ENCODE measurements around the gene CTNNB1. TPM values are rescaled to one million over a fixed set of nuclear protein-coding genes. Genes with fewer than 3 reads are reported as not detected.
A peak's percentile ranks its signal among the peaks of the same experiment; 100 is the strongest.

CTNNB1 gene
- polyA plus RNA-seq, 3 donors from 2014 or later: 35.4 to 85.5 (median 70.4) TPM

- Mint-ChIP-seq H3K4me3 (peak overlapping the region; percentile 88 to 90 (median 90)), H3K27ac (peak overlapping the region; percentile 64 to 90 (median 79)), H3K27me3 (ENCODE audit: low read depth in 3 of 3) (peaks cover 5 to 16% (median 14%) of the 10 kb centered on the region in 3 donors), H3K9me3 (no peaks in the 10 kb centered on the region), H3K36me3 (no peaks in the 10 kb centered on the region), H3K4me1 (peaks cover 38 to 43% of the 10 kb centered on the region in 2 donors)
- no peak for DNase-seq
Measured at GRCh38 chr3:41198526-41198925, 779 bp upstream of the CTNNB1 start.

GRCh38 chr3:41199866-41200668, 762 bp downstream of the CTNNB1 start:
- no peaks in the 10 kb centered on the region for H3K9me3 Mint-ChIP-seq
- H3K4me3 Mint-ChIP-seq: peak overlapping the region; percentile 88 to 98 (median 96)
- H3K27me3 Mint-ChIP-seq (ENCODE audit: low read depth in 3 of 3): peaks cover 5 to 16% (median 14%) of the 10 kb centered on the region in 3 donors
- H3K36me3 Mint-ChIP-seq: no peaks in the 10 kb centered on the region
- peaks cover 53 to 59% of the 10 kb centered on the region in 2 donors for H3K4me1 Mint-ChIP-seq
- DNase-seq: peak; percentile 37 to 42 (median 38)
- peak overlapping the region; percentile 86 to 95 (median 91) for H3K27ac Mint-ChIP-seq

GRCh38 chr3:41200669-41201021, 1.3 kb downstream of the CTNNB1 start:
- peak; percentile 31 to 37 (median 35) for DNase-seq
- no peaks in the 10 kb centered on the region for H3K9me3 Mint-ChIP-seq
- peaks cover 58 to 63% of the 10 kb centered on the region in 2 donors for H3K4me1 Mint-ChIP-seq
- peak overlapping the region; percentile 86 to 95 (median 91) for H3K27ac Mint-ChIP-seq
- H3K36me3 Mint-ChIP-seq: no peaks in the 10 kb centered on the region
- H3K4me3 Mint-ChIP-seq: peak overlapping the region; percentile 88 to 98 (median 96)
- H3K27me3 Mint-ChIP-seq (ENCODE audit: low read depth in 3 of 3): peaks cover 5 to 16% (median 14%) of the 10 kb centered on the region in 3 donors

GRCh38 chr3:41202075-41202833, 2.9 kb downstream of the CTNNB1 start:
- H3K27ac Mint-ChIP-seq: peak overlapping the region in 5 of 6 donors; percentile 17 to 86 (median 29)
- H3K4me1 Mint-ChIP-seq: peaks cover 72 to 79% of the 10 kb centered on the region in 2 donors
- no peaks in the 10 kb centered on the region for H3K36me3 Mint-ChIP-seq
- DNase-seq: no peak
- no peaks in the 10 kb centered on the region for H3K9me3 Mint-ChIP-seq
- peaks cover 5 to 16% (median 14%) of the 10 kb centered on the region in 3 donors for H3K27me3 Mint-ChIP-seq (ENCODE audit: low read depth in 3 of 3)
- peak overlapping the region; percentile 75 to 98 (median 94) for H3K4me3 Mint-ChIP-seq

DNA sequence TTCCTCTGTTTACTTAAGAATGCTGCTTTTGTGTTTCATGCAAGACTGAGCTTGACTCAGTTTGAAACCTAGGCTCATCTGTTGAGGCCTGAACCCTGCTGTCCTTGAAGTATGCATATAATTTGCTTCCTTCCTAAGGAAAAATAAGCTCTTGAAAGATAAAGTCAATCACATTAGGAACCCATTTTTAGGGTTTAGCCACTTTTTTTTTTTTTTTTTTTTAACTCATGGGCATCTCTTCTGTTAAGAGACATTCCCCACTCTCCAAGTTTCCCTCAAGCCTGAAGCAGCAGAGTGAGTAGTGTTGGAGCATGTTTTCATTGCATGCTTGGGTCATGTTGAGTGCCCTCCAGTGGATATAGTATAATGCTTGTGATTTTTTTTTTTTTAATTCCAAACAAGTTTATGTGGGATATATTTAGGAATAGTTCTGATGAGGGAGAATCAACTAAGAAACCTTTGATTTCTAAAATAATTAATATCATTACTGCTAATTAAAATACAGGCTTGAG, 3.6 kb downstream of the CTNNB1 start:
- peaks cover 79 to 86% of the 10 kb centered on the region in 2 donors for H3K4me1 Mint-ChIP-seq
- peak overlapping the region in 3 of 6 donors; percentile 17 to 86 (median 21) for H3K27ac Mint-ChIP-seq
- H3K27me3 Mint-ChIP-seq (ENCODE audit: low read depth in 3 of 3): peaks cover 5 to 16% (median 14%) of the 10 kb centered on the region in 3 donors
- peak overlapping the region in 4 of 5 donors; percentile 75 to 98 (median 92) for H3K4me3 Mint-ChIP-seq
- no peak for DNase-seq
- no peaks in the 10 kb centered on the region for H3K36me3 Mint-ChIP-seq
- no peaks in the 10 kb centered on the region for H3K9me3 Mint-ChIP-seq

DNA sequence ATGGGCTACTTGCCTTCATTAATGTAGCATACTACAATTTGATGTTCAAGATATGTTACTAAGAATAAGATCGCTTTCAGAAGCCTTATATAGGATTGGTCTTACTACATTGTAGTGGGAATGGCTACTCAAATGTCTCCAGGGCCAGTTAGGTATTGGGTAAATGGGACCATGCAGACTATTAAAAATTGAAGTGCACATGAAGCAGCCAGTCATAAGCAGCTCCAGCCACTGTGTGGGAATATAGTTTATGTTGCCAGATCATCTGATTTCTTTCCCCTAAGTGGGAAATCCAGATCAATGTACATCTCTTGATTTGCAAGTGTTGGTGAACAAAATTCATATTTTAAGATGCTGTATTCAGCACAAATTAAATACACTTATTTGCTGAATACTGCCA, 5.1 kb downstream of the CTNNB1 start:
- Mint-ChIP-seq H3K4me1 (peaks cover 92 to 94% of the 10 kb centered on the region in 2 donors), H3K4me3 (peak overlapping the region in 2 of 5 donors; percentile 5 to 16), H3K36me3 (no peaks in the 10 kb centered on the region), H3K9me3 (no peaks in the 10 kb centered on the region), H3K27me3 (ENCODE audit: low read depth in 3 of 3) (peaks cover 3 to 9% (median 8%) of the 10 kb centered on the region in 3 donors), H3K27ac (no peak overlapping the region)
- no peak for DNase-seq

- H3K27me3 Mint-ChIP-seq (ENCODE audit: low read depth in 3 of 3): peaks cover 2 to 6% (median 2%) of the 10 kb centered on the region in 3 donors
- H3K36me3 Mint-ChIP-seq: no peaks in the 10 kb centered on the region
- H3K9me3 Mint-ChIP-seq: no peaks in the 10 kb centered on the region
- peaks cover 92 to 93% of the 10 kb centered on the region in 2 donors for H3K4me1 Mint-ChIP-seq
- H3K4me3 Mint-ChIP-seq: peak overlapping the region in 3 of 5 donors; percentile 20 to 23 (median 22)
- H3K27ac Mint-ChIP-seq: no peak overlapping the region
- no peak for DNase-seq
Measured at GRCh38 chr3:41205591-41205990, 6.3 kb downstream of the CTNNB1 start.

DNA sequence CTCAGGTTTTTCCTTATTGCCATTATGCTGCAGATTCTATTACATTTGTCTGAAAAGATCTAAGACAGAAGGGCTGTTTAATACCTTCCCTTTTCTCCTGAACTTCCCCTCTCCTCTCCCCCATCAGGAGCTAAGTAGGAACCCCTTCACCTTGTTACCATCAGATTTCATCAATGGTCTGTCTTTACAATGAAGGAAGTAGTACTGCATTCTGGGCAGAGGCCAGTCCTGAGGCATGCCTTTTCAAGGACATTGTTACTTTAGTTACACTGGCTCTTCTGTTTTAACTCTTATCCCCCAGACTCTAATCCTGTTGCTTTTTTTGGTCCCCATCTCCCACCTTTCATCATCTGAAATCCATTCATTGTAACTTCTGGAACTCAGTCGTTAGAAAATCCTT, 8.1 kb downstream of the CTNNB1 start:
- peaks cover 0 to 2% (median 0%) of the 10 kb centered on the region in 3 donors for H3K27me3 Mint-ChIP-seq (ENCODE audit: low read depth in 3 of 3)
- no peaks in the 10 kb centered on the region for H3K36me3 Mint-ChIP-seq
- H3K9me3 Mint-ChIP-seq: no peaks in the 10 kb centered on the region
- peak overlapping the region in 2 of 6 donors; percentile 9 to 31 for H3K27ac Mint-ChIP-seq
- peaks cover 88 to 90% of the 10 kb centered on the region in 2 donors for H3K4me1 Mint-ChIP-seq
- DNase-seq: no peak
- peak overlapping the region in 4 of 5 donors; percentile 22 to 65 (median 50) for H3K4me3 Mint-ChIP-seq

DNA sequence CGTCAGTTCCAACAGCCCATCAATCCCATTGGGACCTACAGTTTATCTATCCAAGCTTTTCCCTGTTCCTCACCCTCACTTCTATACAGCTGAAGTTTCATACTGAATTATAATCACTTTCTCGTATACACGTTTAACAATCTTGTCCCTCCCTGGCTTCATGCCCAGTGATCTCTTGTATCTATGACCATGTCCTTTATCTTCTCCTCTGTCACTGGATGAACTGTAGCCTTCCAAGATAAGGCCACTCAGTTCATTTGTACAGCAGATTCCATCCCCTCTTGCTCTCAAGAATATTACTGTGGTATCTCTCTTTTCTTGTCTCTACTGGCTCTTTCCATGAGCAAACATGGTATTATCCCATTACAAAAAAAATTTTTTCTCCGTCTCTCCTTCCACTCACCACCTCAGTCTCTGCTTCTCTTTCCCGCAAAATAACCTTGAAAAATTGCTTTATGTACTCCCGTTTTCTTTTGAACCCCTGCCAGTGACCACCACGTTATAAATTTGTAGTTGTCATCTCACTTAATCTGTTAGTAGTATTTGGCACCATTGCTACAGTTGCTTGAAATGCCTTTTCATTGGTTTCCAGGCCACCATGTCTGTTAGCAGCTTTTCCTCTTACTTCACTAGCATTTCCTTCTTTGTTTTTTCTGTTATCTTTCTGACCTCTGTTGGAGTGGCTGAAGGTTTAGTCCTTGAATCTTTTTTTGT, 9.4 kb downstream of the CTNNB1 start:
- H3K36me3 Mint-ChIP-seq: no peaks in the 10 kb centered on the region
- peak overlapping the region in 4 of 6 donors; percentile 2 to 36 (median 12) for H3K27ac Mint-ChIP-seq
- DNase-seq: no peak
- peak overlapping the region in 4 of 5 donors; percentile 0 to 44 (median 29) for H3K4me3 Mint-ChIP-seq
- H3K27me3 Mint-ChIP-seq (ENCODE audit: low read depth in 3 of 3): peaks cover 0 to 3% (median 0%) of the 10 kb centered on the region in 3 donors
- peaks cover 88 to 90% of the 10 kb centered on the region in 2 donors for H3K4me1 Mint-ChIP-seq
- no peaks in the 10 kb centered on the region for H3K9me3 Mint-ChIP-seq

DNA sequence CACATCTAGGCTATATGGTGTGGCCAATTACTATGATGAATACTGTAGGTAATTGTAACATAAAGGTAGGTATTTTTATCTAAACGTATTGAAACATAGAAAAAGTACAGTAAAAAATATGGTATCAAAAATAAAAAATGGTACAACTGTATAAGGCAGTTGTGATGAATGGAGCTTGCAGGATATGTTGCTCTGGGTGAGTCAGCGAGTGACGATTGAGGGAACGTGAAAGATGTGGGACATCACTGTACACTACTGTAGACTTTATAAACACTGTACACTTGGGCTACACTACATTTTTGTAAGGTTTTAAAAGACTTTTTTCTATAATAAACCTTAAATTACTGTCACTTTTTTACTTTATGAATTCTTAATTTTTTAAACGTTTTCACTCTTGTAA, 10.3 kb downstream of the CTNNB1 start:
- no peak overlapping the region for H3K27ac Mint-ChIP-seq
- H3K4me3 Mint-ChIP-seq: peak overlapping the region in 3 of 5 donors; percentile 3 to 51 (median 13)
- H3K4me1 Mint-ChIP-seq: peaks cover 88 to 90% of the 10 kb centered on the region in 2 donors
- H3K27me3 Mint-ChIP-seq (ENCODE audit: low read depth in 3 of 3): peaks cover 0 to 5% (median 0%) of the 10 kb centered on the region in 3 donors
- no peaks in the 10 kb centered on the region for H3K9me3 Mint-ChIP-seq
- no peak for DNase-seq
- no peaks in the 10 kb centered on the region for H3K36me3 Mint-ChIP-seq

- DNase-seq: peak in 1 of 3 donors; percentile 12
- H3K27ac Mint-ChIP-seq: no peak overlapping the region
- H3K36me3 Mint-ChIP-seq: no peaks in the 10 kb centered on the region
- no peak overlapping the region for H3K4me3 Mint-ChIP-seq
- peaks cover 0 to 5% (median 2%) of the 10 kb centered on the region in 3 donors for H3K27me3 Mint-ChIP-seq (ENCODE audit: low read depth in 3 of 3)
- peaks cover 88 to 89% of the 10 kb centered on the region in 2 donors for H3K4me1 Mint-ChIP-seq
- H3K9me3 Mint-ChIP-seq: no peaks in the 10 kb centered on the region
Measured at GRCh38 chr3:41210966-41211365, 11.7 kb downstream of the CTNNB1 start.

- peaks cover 88% of the 10 kb centered on the region in 2 donors for H3K4me1 Mint-ChIP-seq
- H3K4me3 Mint-ChIP-seq: peak overlapping the region in 1 of 5 donors; percentile 18
Measured at GRCh38 chr3:41212088-41212487, 12.8 kb downstream of the CTNNB1 start.

DNA sequence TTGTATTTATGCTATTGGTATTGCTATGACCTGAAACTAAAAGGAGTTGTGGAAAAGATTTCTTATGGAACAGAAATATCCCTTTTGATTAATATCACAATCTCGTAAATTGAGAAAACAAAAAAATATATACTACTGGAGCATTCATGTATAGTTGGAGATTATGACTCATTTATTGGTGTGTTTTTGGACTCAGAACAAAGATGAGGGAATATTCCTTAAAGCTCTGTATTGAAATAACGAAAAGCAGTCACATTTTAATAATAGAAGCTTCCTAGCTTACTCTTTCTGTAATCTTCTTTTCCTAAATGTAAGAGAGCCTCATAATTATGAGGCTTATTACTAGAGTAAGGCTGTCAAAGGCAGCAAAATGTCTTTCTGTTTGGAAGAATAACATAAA, 14.3 kb downstream of the CTNNB1 start:
- no peaks in the 10 kb centered on the region for H3K36me3 Mint-ChIP-seq
- peak overlapping the region in 2 of 6 donors; percentile 8 to 15 for H3K27ac Mint-ChIP-seq
- peaks cover 87 to 88% of the 10 kb centered on the region in 2 donors for H3K4me1 Mint-ChIP-seq
- no peaks in the 10 kb centered on the region for H3K9me3 Mint-ChIP-seq
- no peak for DNase-seq
- H3K4me3 Mint-ChIP-seq: peak overlapping the region in 3 of 5 donors; percentile 16 to 31 (median 16)
- peaks cover 0 to 5% (median 2%) of the 10 kb centered on the region in 3 donors for H3K27me3 Mint-ChIP-seq (ENCODE audit: low read depth in 3 of 3)

More at GRCh38 chr3:41212088-41212487, 12.8 kb downstream of the CTNNB1 start:
- Mint-ChIP-seq H3K27me3 (ENCODE audit: low read depth in 3 of 3) (peaks cover 0 to 5% (median 2%) of the 10 kb centered on the region in 3 donors), H3K9me3 (no peaks in the 10 kb centered on the region), H3K27ac (peak overlapping the region in 1 of 6 donors; percentile 20), H3K36me3 (no peaks in the 10 kb centered on the region)
- DNase-seq: no peak

Measured in immature natural killer cell (primary cell).